COLO668 (cell line): ENCODE data around the gene APBA2.

Experiments used
- DNase-seq: peaks from one replicate; lab custom pipeline; 2025; ENCODE audit not compliant: unreplicated experiment; lab: John Stamatoyannopoulos, UW

Gene APBA2

DNA sequence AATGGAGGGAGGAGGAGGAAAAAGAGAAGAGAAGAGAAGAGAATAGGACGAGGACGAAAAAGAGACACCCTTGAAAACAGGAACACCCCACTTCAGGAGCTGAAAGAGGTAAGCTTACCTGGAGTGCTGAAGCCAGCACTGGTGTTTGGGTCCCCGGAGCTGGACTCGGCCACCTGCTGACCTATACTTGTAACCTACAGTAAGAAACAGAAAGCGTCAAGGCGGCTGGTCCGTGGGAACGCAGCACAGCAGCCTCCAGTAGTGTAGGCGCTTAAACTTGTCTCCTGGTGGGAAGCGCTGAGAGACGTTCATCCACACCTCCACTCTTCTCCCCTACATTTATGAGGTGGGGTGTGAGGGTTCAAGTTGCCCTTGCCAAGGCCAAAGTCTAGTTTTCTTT, 242.9 kb downstream of the APBA2 start:
- DNase-seq, result no peak

DNA sequence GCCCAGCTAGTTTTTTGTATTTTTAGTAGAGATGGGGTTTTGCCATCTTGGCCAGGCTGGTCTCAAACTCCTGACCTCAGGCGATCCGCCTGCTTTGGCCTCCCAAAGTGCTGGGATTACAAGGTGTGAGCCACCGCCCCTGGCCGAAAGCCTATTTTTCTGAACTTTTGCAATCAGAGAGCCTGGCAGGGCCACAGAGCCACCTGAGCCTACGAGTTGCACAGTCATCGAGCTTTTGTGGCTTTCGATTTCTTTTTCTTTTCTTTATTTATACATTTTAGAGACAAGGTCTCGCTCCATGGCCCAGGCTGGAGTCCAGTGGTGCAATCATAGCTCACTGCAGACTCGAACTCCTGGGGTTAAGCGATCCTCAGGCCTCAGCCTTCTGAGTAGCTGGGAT, 243.4 kb downstream of the APBA2 start:
- DNase-seq, result no peak

DNA sequence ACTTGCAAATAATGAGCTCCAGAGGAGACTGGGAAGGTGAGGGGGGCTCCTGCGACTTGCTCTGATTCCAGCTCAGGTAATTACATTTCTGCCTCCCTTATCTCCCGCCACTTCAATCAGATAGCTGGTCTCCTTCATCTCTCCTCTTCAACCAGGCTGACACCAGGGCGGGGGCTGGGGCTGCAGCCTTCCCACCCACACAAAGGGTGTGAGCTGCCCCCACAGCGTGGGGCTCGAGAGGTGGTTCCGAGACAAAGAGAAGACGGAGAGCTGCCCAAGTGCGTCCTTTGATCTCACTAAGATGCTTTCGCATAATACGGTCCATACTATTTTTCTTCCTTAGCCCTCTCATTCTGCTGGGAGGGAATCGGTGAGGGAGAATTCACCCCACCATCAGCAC, 244.2 kb downstream of the APBA2 start:
- DNase-seq, result no peak

DNA sequence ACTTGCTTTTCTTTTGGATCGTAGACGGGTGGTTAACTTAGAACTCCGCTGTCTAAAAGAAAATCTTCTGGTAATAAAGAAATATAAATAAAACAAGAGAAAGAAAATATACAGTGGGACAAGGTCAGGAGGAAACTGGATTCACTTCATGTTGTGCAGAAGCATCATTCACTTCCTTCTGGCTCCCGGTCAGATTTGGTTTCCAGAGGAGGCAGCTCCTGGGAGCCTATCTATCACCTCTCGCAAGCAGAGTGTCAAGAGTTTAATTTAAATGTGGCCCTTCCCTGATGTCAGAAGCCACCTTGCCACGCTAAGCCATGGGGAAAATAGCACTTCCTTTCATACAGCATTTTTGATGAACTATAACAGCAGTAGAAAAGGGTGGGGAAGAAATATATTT, 244.7 kb downstream of the APBA2 start:
- no peak for DNase-seq

DNA sequence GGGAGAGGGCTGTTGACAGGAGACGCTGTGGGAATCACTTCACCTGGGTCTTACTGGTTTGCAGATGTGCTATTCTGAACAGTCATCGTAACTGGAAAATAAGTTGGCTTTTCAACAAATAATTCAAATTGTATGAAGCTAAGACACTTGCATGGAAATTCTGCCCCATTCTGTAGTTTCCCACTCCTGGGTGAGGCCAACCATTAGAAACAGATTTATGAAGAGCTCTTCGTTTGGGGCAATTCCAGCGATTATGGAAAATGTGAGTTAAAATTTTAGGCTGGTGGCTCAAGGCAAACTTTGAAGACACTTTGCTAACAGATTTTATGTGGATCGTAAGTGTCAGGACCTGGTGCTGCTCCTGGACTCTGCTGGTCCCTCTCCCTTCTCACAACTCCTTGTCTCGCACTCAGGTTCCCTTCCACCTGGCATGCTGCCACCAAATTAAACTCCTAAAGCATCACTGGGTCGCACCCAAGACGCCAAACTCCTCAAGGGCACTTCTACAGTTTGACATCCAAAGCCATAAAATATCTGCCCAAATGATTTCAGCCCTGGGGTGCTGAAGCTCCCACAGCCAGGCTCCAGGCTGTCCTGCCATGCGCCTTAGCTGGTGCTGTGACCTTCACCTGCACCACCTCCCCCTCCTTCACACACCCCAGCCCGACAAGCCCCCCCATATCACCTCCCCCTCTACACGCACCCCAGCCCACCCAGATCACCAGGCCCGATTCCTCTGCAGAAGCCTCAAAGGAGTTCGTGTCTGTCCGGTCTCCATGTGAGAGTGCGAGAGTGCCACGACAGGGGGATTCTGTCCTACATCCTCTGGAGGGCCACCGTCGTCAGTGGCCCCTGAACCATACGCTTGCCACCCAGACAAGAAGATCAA, 245.4 kb downstream of the APBA2 start:
- no peak for DNase-seq

DNA sequence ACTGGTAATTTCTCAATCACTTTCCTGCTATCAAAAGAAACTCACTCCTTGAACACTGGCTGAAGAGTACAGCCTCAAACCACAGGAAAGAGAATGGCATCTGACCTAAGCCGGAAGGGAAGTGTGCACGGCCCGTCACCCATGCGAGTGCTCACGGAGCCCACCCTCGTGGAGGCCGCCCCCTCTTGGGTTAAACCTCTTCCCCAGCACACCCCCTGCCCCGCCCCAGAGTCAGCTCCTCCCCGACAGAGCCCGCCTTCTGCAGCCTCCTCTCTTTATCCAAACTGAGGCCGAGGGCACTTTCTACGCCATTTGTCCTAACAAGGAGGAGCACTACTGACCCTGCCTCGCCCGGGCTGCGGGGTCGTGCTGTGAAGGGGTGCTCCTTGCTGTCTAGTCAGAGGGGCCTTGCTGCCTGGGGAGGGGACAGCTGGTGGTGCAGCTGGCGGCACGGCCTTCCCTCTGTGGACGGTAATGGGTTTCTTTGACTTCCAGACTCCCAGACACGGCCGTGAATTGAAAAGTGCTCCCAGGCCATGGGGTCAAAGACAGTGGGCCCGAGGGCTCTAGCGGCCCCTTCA, 246.2 kb downstream of the APBA2 start:
- no peak for DNase-seq

DNA sequence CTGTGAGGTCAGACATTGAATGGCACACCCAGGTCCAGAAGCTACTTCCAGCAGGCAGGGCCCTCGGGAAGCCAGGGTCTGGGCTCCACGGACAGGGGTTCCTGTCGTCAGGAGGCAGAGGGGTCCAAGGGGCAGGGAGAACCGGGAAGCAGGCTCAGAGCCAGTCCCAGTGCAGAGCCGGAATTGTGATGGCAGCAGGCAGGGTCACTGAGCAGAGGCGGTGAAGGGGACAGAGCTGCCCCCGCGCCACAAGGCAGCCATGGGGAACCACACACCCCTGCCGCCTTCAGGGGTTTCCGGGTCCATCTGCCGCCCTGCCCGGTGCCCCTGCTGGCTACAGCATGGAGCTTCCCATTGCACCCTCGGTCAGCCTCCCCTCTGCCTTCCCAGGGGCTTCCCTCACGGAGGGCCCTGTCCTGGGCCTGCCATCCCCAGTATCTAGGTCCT, 247.0 kb downstream of the APBA2 start:
- no peak for DNase-seq

DNA sequence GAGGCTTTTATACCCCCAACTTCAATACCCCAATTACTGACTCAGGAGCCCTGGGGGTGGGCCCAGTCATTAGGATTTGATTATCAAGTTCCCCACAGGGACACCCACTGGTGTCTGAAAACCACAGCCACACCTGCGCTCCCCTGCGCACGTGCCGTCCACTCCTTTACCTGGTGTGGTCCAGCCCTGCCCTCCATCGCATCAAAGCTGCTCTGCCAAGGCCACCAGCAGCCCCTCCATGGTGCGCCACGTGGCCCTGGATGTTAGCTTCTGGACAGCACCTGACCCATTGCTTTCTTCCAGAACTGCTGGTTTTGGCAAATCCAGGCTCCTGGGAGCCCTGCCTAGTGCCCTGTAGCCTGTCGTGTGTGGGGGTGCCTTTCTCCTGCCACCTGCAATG, 247.5 kb downstream of the APBA2 start:
- no peak for DNase-seq

DNA sequence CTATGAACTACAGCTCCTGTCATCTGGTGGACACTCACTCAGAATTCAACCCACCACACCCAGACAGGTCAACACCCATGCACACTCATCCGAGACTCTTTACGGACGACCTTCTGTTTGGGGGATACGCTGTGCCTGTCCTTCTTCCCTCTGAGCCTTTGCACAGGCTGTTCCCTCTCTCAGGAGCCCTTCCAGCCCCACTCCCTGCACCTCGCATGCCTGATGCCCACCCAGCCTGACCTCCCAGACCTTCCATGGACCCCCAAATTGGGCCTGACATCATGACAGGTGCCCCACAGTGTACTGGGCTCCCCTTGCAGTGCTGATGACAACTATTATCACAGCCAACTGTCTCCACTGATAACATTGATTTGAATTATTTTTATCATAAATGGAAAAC, 248.0 kb downstream of the APBA2 start:
- no peak for DNase-seq

DNA sequence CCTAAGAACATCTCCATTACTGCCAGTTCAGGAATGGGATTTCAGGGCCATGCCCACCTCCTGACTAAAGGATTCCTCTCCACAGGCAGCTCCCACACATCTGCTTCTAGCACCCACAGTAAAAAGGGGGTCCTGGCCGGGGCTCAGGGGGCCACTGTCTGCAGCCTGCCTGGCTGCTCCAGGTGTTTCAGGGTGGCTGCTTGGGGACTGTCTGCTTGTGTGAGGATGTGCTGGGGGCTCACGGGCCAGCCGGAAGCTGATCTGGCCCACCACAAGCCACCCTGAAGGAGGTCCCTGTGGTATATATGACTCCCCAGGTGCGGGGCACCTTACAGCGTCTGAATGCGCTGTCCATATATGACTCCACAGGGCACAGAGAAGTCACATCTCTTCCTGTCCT, 248.5 kb downstream of the APBA2 start:
- DNase-seq, result no peak

DNA sequence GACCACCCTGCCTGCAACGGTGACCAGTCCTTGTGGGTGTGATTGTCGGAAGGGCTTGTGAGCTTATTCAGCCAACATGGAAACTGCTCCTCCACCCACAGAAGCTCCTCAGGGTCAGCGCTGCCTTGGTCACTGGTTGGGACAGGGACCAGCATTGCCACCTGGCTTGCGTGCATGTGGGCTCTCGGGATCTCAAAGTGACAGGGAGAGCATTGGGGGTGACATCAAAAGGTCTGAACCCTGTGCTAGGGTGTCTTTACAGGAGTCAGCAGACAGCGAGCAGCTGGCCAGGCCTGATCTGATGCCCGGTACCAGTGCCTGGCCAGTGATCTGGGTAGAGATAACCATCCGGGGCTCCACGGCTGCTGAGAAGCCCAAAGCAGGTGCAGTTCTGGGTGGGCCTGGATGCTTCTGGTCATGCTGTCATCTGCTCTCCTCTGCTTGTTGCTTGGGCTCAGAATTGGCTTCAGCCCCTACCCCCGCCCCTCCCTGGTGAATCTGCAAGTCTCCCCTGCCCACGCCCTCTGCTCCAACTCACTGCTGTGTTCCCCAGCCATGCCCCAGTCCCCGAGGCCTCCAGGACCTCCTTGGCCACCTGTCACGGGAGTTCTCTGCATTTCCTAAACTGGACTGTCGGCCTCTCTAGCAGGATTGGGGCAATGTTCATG, 249.0 kb downstream of the APBA2 start:
- DNase-seq, result no peak

DNA sequence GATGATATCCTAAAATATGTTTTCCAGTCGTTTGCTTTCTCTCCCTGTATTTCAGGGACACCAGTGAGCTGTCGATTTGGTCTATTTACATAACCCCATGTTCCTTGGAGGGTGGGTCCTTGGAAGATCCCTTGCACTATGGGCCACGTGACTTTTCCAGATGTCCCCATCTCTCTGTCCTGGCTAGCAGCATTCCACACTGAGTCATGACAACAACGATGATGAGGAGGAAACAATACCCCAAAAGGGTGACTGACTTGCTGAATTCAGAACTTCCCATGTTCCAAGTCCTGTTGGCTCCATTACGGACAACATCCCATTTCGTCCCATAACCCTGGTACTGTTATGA, 249.5 kb downstream of the APBA2 start:
- DNase-seq, result no peak

DNA sequence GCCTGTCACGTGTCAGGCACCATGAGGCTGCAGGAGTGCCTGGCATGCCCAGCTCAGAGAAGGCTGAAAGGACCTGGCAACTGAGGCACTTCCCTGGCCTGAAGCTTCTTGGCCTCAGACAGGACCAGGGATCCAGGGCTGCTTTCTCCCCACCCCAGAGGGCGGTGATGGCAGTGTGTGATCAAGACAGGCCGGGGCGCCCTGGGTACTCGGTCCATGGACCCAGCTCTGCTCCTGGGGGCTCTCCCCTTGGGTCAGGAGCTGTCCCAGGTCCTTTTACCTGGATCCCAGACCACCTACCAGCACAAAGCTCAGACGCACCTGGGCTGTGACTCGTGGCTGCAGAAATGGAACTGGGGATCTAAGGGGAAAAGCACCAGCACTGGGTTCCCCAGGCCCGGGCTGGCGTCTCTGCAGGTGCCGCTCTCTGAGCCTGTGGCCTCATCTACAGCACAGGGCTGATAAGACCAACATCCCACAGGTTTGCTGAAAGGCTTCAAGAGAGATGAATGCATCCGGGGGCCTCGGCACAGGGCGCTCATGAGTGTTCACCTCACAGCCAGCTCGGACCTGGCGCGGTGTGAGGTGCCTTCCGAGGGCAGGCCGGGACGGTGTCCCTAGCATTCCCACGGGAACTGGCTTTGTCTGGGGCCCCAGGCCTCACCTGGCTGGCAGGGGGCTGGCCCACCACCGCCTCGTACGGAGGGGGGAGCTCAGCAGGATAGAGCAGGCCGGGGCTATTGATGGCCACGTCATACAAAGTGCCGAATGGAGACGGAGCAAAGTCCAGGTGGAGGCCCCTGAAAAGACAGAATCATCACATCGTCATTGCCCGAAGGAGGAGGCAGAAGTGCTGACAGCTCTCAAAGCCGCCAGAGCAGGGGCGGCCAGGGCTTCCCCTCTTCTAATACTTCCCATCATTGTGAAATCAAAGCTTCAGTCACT, 250.2 kb downstream of the APBA2 start:
- no peak for DNase-seq

DNA sequence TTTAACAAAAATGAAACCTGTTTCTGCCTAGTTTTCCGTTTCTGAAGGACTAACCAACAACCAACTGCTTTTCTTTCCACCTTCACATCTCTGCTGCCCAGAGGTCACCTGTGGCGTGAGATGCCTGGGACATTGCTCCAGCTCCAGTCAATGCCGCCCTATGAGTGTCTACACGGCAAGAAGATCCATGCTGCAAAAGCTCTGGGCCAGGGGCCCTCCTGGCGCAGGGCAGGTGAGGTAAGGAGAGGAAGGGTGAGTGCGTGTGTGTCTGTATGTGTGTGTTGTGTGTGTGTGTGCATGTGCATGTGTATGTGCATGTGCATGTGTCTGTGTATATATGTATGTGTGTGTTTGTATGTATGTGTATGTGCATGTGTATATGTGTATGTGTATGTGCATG, 252.5 kb downstream of the APBA2 start:
- DNase-seq, result no peak

DNA sequence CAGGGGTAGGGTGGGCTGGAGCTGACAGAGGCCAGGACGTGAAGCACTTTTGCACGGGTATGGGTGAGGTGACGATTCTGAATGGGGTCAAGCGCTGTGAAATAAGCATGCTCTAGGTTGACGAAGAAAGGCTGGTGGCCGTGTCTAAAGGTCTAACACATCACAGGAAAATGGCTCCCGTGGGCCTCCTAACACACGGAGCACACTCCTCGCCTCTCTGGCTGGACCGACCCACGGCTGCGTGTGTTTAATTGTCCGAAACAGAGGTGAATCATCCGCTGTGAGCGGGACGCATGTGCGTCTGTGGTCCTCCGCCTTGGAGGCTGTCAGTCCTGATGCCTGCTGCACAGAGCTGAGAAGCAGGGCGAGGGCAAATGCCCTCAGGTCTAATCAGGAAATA, 253.3 kb downstream of the APBA2 start:
- DNase-seq, result no peak

DNA sequence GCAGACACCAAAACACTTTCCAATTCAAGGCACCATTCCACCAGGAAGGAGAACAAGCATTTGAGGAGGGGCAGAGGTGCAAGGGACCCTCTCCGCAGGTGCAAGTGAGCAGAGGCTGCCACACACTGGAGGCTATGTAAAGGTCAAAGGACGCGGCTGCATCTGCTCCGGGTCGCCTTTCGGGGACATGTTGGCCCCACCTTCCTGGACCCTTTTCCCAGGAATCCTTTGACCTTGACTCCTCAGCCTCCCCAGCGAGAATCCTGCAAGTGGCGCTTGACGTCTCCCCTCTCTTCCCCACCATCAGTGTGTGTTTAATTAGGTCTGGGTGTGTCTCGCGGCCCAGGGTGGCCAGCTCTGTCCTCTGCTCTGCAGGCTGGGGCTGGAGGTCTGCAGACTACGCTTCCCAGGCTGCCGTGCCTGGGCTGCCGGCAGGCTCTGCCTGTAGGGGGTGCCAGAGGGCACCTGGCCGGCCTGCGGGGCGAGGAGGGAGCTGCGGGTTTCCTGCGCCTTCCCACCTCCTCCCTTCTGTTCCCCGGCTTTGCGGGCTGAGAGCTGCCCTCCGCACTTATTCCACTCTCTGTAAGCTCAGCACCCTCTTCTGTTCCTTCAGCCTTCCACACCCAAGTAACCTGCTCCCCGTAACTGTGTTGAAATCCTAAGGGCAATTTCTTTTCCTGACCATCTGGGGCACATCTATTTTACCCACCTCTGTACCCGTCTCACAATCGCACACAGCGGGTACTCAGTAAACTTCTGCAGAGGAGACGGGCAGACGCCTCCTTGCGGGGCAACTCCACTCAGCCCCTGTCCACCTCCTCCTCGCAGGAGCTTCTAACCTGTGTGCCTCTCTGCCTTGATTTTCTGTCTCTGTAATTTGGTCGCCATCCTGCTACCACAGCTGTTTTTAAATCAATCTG, 254.0 kb downstream of the APBA2 start:
- DNase-seq, result peak; percentile 83

DNA sequence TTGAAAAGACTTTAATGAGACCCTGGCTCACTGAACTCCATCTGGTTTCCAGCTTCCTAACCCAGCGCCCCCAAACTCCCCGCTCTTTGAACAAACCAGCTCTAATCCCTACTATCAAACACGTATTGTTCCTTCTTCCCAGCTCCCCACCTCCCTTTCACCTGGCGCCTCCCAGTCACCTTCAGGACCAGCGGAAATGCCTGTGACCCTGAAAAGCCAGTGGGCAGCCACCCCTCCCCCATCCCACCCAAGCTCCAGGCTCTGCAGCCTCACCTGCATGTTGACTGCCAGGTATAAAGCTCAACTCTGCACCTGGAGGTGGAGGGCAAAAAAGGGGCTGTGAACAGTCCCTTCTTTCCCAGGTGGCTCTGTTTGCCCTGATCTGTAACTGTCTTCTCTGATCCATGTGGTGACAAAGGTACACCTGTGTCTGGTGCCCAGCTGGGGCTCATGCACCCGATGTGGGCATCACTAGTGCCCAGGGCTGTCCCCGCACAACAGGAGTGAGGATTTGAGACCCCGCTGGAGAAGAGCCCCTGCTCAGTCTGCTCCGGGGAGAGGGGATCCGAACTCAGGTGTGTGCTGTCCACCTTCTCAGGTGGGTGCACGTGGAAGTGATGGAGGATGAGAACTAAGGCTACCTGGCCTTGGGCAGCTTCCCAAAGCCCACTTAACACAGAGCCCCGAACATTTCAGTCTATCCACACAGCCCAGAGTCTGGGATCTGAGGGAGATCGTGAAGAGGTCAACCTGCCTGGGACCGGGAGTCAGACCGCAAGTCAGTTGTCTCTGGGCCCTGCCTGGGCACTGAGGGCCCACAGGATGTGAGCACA, 254.9 kb downstream of the APBA2 start:
- peak; percentile 78 for DNase-seq

DNA sequence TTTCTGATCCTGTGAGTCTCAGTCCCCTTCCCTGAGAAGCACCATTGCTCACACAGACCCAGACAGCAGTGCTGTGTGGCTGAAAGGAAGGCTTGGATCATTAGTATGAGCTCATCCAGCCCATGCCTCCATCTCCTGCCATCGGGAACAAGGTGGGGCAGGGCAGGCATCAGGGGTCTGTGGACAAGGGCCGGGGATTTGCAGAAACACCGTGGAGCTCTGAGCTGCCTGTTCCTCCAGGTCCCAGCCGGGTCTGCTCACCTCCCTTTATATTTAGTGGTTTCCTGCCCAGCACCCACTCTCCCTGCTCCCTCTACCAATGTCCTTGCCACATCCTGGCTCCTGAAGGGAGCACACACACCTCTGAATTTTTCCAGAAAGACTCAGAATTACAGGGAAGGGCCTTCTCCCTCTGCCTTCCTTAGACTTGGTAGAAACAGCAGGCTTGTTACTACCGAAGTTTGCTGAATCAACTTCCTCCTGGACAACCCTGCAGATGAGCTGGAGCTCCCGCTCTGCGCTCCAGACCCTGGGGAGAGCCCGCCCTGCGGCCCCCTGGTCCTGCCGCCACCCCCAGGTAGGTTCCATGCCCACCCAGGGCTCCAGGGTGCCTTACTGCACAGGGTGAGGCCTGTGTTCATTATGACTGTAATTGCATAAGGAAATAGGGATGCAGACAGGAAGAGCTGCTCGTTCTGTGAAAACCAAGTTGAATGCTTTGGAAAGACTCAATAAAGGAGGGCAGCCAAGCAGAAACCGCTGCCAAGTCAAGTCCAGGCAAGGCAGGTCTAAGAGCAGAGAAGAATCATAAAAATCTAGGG, 255.7 kb downstream of the APBA2 start:
- no peak for DNase-seq
